Vagina (tissue), 2 donors: ENCODE data around the gene ROR2. TPM values are rescaled to one million over a fixed set of nuclear protein-coding genes. Genes with fewer than 3 reads are reported as not detected.

ENCODE experiments used
- DNase-seq, 2 donors: peaks; one replicate each; pipeline ENCODE4 v3.0.0-alpha.2; 2017; ENCODE audit errors: extremely low spot score in 2 of 2
- H3K27ac ChIP-seq: fragments of 200-600 bp; sonication (generic); one replicate; pipeline ENCODE4 v1.5.1; 2019
- H3K27me3 ChIP-seq: fragments of 200-600 bp; sonication (generic); one replicate; pipeline ENCODE4 v1.5.1; 2019
- H3K36me3 ChIP-seq, 2 donors: fragments of 200-600 bp; sonication (generic); one replicate each; pipeline ENCODE4 v1.5.1; 2017 to 2019
- H3K4me1 ChIP-seq: fragments of 200-600 bp; sonication (generic); one replicate; pipeline ENCODE4 v1.5.1; 2019
- H3K4me3 ChIP-seq, 2 donors: fragments of 200-600 bp; sonication (generic); 1 replicate in 1 of 2; 2 replicates in 1 of 2; pipeline ENCODE4 v1.5.1; 2016 to 2019
- H3K9me3 ChIP-seq: fragments of 200-600 bp; sonication (generic); one replicate; pipeline ENCODE4 v1.5.1; 2019
- CTCF ChIP-seq, 3 experiments: fragments of 450-650 bp in 2 of 3; fragments of 200-600 bp in 1 of 3; sonication (generic) in 1 of 3; IDR thresholded peaks; one replicate each; pipeline ENCODE4 v1.5.1; 2017 to 2019; ENCODE audit warnings: antibody characterized with exemption in 3 of 3, mild to moderate bottlenecking in 2 of 3, moderate library complexity in 2 of 3
- POLR2A ChIP-seq, 2 donors: fragments of 450-650 bp; IDR thresholded peaks; one replicate each; pipeline ENCODE4 v1.6.1; 2017; ENCODE audit warnings: antibody characterized with exemption in 2 of 2, mild to moderate bottlenecking in 2 of 2, moderate library complexity in 2 of 2
- POLR2AphosphoS5 ChIP-seq, 2 donors: sonication (generic); formaldehyde crosslinking; IDR thresholded peaks; one replicate each; pipeline ENCODE4 v1.9.0; 2017; ENCODE audit warnings: antibody characterized with exemption in 2 of 2, mild to moderate bottlenecking in 2 of 2, low read depth in 1 of 2; ENCODE audit not compliant: insufficient read depth in 1 of 2
- intact Hi-C: fragments of 100-400 bp; cut with DNase I; formaldehyde crosslinking; loops from one replicate; pipeline ENCODE4 v1.15.1; 2023
- total RNA-seq: library from RNA; depleted of rRNA; stranded (reverse); fragments of >200 nt; gene quantifications from one replicate; pipeline ENCODE4 v1.2.3, GENCODE V29; 2016

Gene ROR2
- total RNA-seq, 1 donor from 2014 or later: 22.3 TPM

- TF ChIP-seq POLR2A (IDR thresholded peaks at IDR 0.05) (no peak), CTCF (IDR thresholded peaks at IDR 0.05) (no peak), POLR2AphosphoS5 (IDR thresholded peaks at IDR 0.05; ENCODE audit: insufficient read depth in 1 of 2, low read depth in 1 of 2) (no peak)
- no peak for DNase-seq
- Histone ChIP-seq H3K27me3 (no peaks in the 10 kb centered on the region), H3K4me3 (no peak overlapping the region), H3K9me3 (no peaks in the 10 kb centered on the region), H3K4me1 (peaks cover 69% of the 10 kb centered on the region), H3K27ac (no peak overlapping the region), H3K36me3 (no peaks in the 10 kb centered on the region)
- intact Hi-C loops: loop anchor here (10.0 kb wide), 1 partner anchor 50 kb away; no protein-coding TSS in a partner anchor
Observed at GRCh38 chr9:91894536-91894935, 55.5 kb downstream of the ROR2 start.

- Histone ChIP-seq H3K4me3 (no peak overlapping the region), H3K36me3 (no peaks in the 10 kb centered on the region), H3K9me3 (no peaks in the 10 kb centered on the region), H3K27me3 (no peaks in the 10 kb centered on the region), H3K27ac (no peak overlapping the region), H3K4me1 (peaks cover 69% of the 10 kb centered on the region)
- no peak for DNase-seq
- intact Hi-C loops: loop anchor here (10.0 kb wide), 1 partner anchor 51 kb away; no protein-coding TSS in a partner anchor
- no peak for TF ChIP-seq POLR2A (IDR thresholded peaks at IDR 0.05)
- TF ChIP-seq CTCF (IDR thresholded peaks at IDR 0.05): no peak
- no peak for TF ChIP-seq POLR2AphosphoS5 (IDR thresholded peaks at IDR 0.05; ENCODE audit: insufficient read depth in 1 of 2, low read depth in 1 of 2)
Observed at GRCh38 chr9:91894023-91894422, 56.0 kb downstream of the ROR2 start.

GRCh38 chr9:91891915-91892314 is 58.1 kb downstream of the ROR2 start:
- no peak for DNase-seq
- H3K27me3 ChIP-seq: no peaks in the 10 kb centered on the region
- no peaks in the 10 kb centered on the region for H3K9me3 ChIP-seq
- TF ChIP-seq POLR2AphosphoS5 (IDR thresholded peaks at IDR 0.05; ENCODE audit: insufficient read depth in 1 of 2, low read depth in 1 of 2) (no peak), CTCF (IDR thresholded peaks at IDR 0.05) (no peak), POLR2A (IDR thresholded peaks at IDR 0.05) (no peak)
- no peaks in the 10 kb centered on the region for H3K36me3 ChIP-seq
- peaks cover 68% of the 10 kb centered on the region for H3K4me1 ChIP-seq
- H3K4me3 ChIP-seq: no peak overlapping the region
- H3K27ac ChIP-seq: no peak overlapping the region
- intact Hi-C loops: loop anchor here (10.0 kb wide), 1 partner anchor 53 kb away; no protein-coding TSS in a partner anchor

GRCh38 chr9:91890662-91891061 is 59.4 kb downstream of the ROR2 start:
- no peak for TF ChIP-seq POLR2A (IDR thresholded peaks at IDR 0.05)
- no peak for TF ChIP-seq CTCF (IDR thresholded peaks at IDR 0.05)
- no peak for TF ChIP-seq POLR2AphosphoS5 (IDR thresholded peaks at IDR 0.05; ENCODE audit: insufficient read depth in 1 of 2, low read depth in 1 of 2)
- Histone ChIP-seq H3K9me3 (no peaks in the 10 kb centered on the region), H3K4me3 (no peak overlapping the region), H3K36me3 (no peaks in the 10 kb centered on the region), H3K4me1 (peaks cover 69% of the 10 kb centered on the region), H3K27me3 (no peaks in the 10 kb centered on the region), H3K27ac (no peak overlapping the region)
- intact Hi-C loops: loop anchor here (10.0 kb wide), 1 partner anchor 54 kb away; no protein-coding TSS in a partner anchor
- no peak for DNase-seq

GRCh38 chr9:91889161-91889911 is 60.7 kb downstream of the ROR2 start:
- Histone ChIP-seq H3K4me1 (peaks cover 68% of the 10 kb centered on the region), H3K36me3 (no peaks in the 10 kb centered on the region), H3K4me3 (no peak overlapping the region), H3K27ac (peak overlapping the region; percentile 12), H3K27me3 (no peaks in the 10 kb centered on the region), H3K9me3 (no peaks in the 10 kb centered on the region)
- no peak for TF ChIP-seq CTCF (IDR thresholded peaks at IDR 0.05)
- TF ChIP-seq POLR2AphosphoS5 (IDR thresholded peaks at IDR 0.05; ENCODE audit: insufficient read depth in 1 of 2, low read depth in 1 of 2): no peak
- TF ChIP-seq POLR2A (IDR thresholded peaks at IDR 0.05): no peak
- no peak for DNase-seq
- intact Hi-C loops: no loop called here
